GM23338 (cell line): ENCODE data around the gene JMJD1C. TPM values are rescaled to one million over a fixed set of nuclear protein-coding genes. Genes with fewer than 3 reads are reported as not detected.

Experiments
- ATAC-seq: fragments of 200-7000 bp; cut with Tn5 transposase; 3 replicates; pipeline ENCODE4 v1.9.1; 2020
- DNase-seq: peaks from one replicate; pipeline ENCODE4 v3.0.0-alpha.2; 2015; ENCODE audit warnings: low spot score
- H2AFZ ChIP-seq: fragments of 200-600 bp; sonication (generic); 2 replicates; pipeline ENCODE4 v1.8.0; 2016; ENCODE audit warnings: antibody characterized with exemption, mild to moderate bottlenecking, moderate library complexity
- H3F3A ChIP-seq: fragments of 200-600 bp; sonication (generic); replicated peaks from 2 replicates; pipeline ENCODE4 v1.8.0; 2017; ENCODE audit warnings: antibody characterized with exemption, mixed run types, low read depth
- H3K27ac ChIP-seq: fragments of 200-600 bp; sonication (generic); 2 replicates; pipeline ENCODE4 v1.6.1; 2016; ENCODE audit warnings: low read depth
- H3K27me3 ChIP-seq: fragments of 200-600 bp; sonication (generic); 2 replicates; pipeline ENCODE4 v1.8.0; 2016; ENCODE audit warnings: mild to moderate bottlenecking, mixed run types, moderate library complexity; ENCODE audit not compliant: insufficient read depth
- H3K36me3 ChIP-seq: fragments of 200-600 bp; sonication (generic); 2 replicates; pipeline ENCODE4 v1.8.0; 2016; ENCODE audit warnings: mild to moderate bottlenecking; ENCODE audit not compliant: insufficient read depth
- H3K4me1 ChIP-seq: fragments of 200-600 bp; sonication (generic); 2 replicates; pipeline ENCODE4 v1.8.0; 2016; ENCODE audit warnings: mild to moderate bottlenecking, moderate library complexity; ENCODE audit not compliant: insufficient read depth
- H3K4me2 ChIP-seq: fragments of 200-600 bp; sonication (generic); 2 replicates; pipeline ENCODE4 v1.7.1; 2017; ENCODE audit warnings: mixed run types
- H3K4me3 ChIP-seq: fragments of 200-600 bp; sonication (generic); 2 replicates; pipeline ENCODE4 v1.6.1; 2016; ENCODE audit warnings: mixed run types
- H3K79me2 ChIP-seq: fragments of 200-600 bp; sonication (generic); replicated peaks from 2 replicates; pipeline ENCODE4 v1.8.0; 2017; ENCODE audit warnings: mild to moderate bottlenecking; ENCODE audit not compliant: insufficient read depth
- H3K9me2 ChIP-seq: fragments of 200-600 bp; sonication (generic); 2 replicates; pipeline ENCODE4 v1.8.0; 2017; ENCODE audit not compliant: insufficient read depth
- H4K20me1 ChIP-seq: fragments of 200-600 bp; sonication (generic); replicated peaks from 2 replicates; pipeline ENCODE4 v1.8.0; 2017; ENCODE audit warnings: mild to moderate bottlenecking; ENCODE audit not compliant: insufficient read depth
- H3K27ac Mint-ChIP-seq: 2 replicates; pipeline ENCODE4 v1.8.0; 2020; ENCODE audit warnings: inconsistent platforms, mild to moderate bottlenecking, moderate library complexity, mixed read lengths
- H3K27me3 Mint-ChIP-seq: 3 replicates; pipeline ENCODE4 v1.8.0; 2022; ENCODE audit warnings: low read depth, mild to moderate bottlenecking, moderate library complexity, mixed read lengths, inconsistent platforms; ENCODE audit not compliant: insufficient read depth, poor library complexity
- H3K36me3 Mint-ChIP-seq: 3 replicates; pipeline ENCODE4 v1.8.0; 2021; ENCODE audit warnings: low read depth, mild to moderate bottlenecking, inconsistent platforms, moderate library complexity, mixed read lengths
- H3K4me1 Mint-ChIP-seq: 3 replicates; pipeline ENCODE4 v1.8.0; 2020; ENCODE audit warnings: mild to moderate bottlenecking, inconsistent platforms, mixed read lengths
- H3K4me3 Mint-ChIP-seq: 3 replicates; pipeline ENCODE4 v1.8.0; 2021; ENCODE audit warnings: moderate library complexity, mild to moderate bottlenecking, inconsistent platforms, mixed read lengths
- H3K9me3 Mint-ChIP-seq: 3 replicates; pipeline ENCODE4 v1.8.0; 2020; ENCODE audit warnings: moderate library complexity, mild to moderate bottlenecking, inconsistent platforms, mixed read lengths
- CREB1 ChIP-seq: fragments of 250-450 bp; sonication (Bioruptor Pico); IDR thresholded peaks from 2 replicates; pipeline ENCODE4 v1.5.0; 2020; ENCODE audit warnings: low read depth, mild to moderate bottlenecking, moderate library complexity
- CTCF ChIP-seq, 2 experiments: fragments of 200-600 bp in 1 of 2; sonication (generic) in 1 of 2; conservative IDR thresholded peaks; 2 replicates each; pipeline versions ENCODE4 v1.5.1 to v1.6.1; 2016 to 2017; ENCODE audit warnings: antibody characterized with exemption in 2 of 2, low read depth in 2 of 2, mild to moderate bottlenecking in 2 of 2, moderate library complexity in 1 of 2
- EZH2 ChIP-seq: fragments of 200-600 bp; sonication (generic); IDR thresholded peaks from one replicate; pipeline ENCODE4 v1.8.0; 2017; ENCODE audit warnings: antibody characterized with exemption, mild to moderate bottlenecking, low read depth; ENCODE audit not compliant: unreplicated experiment
- EZH2phosphoT487 ChIP-seq: fragments of 200-600 bp; sonication (generic); IDR thresholded peaks from one replicate; pipeline ENCODE4 v1.8.1; 2018; ENCODE audit warnings: antibody characterized with exemption; ENCODE audit not compliant: unreplicated experiment
- JUNB ChIP-seq: IDR thresholded peaks from one replicate; pipeline ENCODE4 v1.6.1; 2016; ENCODE audit warnings: antibody characterized with exemption; ENCODE audit not compliant: unreplicated experiment
- NANOG ChIP-seq: IDR thresholded peaks from 2 replicates; pipeline ENCODE4 v1.6.1; 2016; ENCODE audit warnings: antibody characterized with exemption, borderline replicate concordance
- POLR2AphosphoS5 ChIP-seq: IDR thresholded peaks from 2 replicates; pipeline ENCODE4 v1.6.1; 2016; ENCODE audit warnings: antibody characterized with exemption, low read depth
- STAT1 ChIP-seq: IDR thresholded peaks from one replicate; pipeline ENCODE4 v1.6.1; 2016; ENCODE audit warnings: antibody characterized with exemption; ENCODE audit not compliant: unreplicated experiment
- ZNF114 ChIP-seq: fragments of 250-450 bp; sonication (Bioruptor Pico); IDR thresholded peaks from 2 replicates; pipeline ENCODE4 v1.5.0; 2020; ENCODE audit warnings: mild to moderate bottlenecking, moderate library complexity
- ZNF331 ChIP-seq: fragments of 250-450 bp; sonication (Bioruptor Pico); IDR thresholded peaks from 2 replicates; pipeline ENCODE4 v1.5.0; 2020; ENCODE audit warnings: low read depth, mild to moderate bottlenecking, moderate library complexity
- ZNF462 ChIP-seq: fragments of 250-450 bp; sonication (Bioruptor Pico); IDR thresholded peaks from 2 replicates; pipeline ENCODE4 v1.5.0; 2020; ENCODE audit warnings: mild to moderate bottlenecking, moderate library complexity
- polyA plus RNA-seq: library from polyadenylated mRNA; unstranded; fragments of >200 nt; fragmentation: Nextera tagmentation; extraction: Ambion mirVana; gene quantifications from 2 replicates; pipeline ENCODE4 v1.2.1, GENCODE V29; 2016
- total RNA-seq: library from RNA; depleted of rRNA; stranded (reverse); fragments of >200 nt; shearing (Covaris generic); gene quantifications from 2 replicates; pipeline ENCODE4 v1.2.3, GENCODE V29; 2014
- TF ChIP-seq, protein P1 (sequence below): IDR thresholded peaks from 2 replicates; pipeline ENCODE4 v1.6.1; 2016; ENCODE audit warnings: antibody characterized with exemption
- TF ChIP-seq, protein P2 (sequence below): IDR thresholded peaks from one replicate; pipeline ENCODE4 v1.6.1; 2018; ENCODE audit warnings: antibody characterized with exemption; ENCODE audit not compliant: unreplicated experiment

The JMJD1C gene
- total and polyA plus RNA-seq, 2 experiments from 2014 or later = 333 to 435 TPM

DNA sequence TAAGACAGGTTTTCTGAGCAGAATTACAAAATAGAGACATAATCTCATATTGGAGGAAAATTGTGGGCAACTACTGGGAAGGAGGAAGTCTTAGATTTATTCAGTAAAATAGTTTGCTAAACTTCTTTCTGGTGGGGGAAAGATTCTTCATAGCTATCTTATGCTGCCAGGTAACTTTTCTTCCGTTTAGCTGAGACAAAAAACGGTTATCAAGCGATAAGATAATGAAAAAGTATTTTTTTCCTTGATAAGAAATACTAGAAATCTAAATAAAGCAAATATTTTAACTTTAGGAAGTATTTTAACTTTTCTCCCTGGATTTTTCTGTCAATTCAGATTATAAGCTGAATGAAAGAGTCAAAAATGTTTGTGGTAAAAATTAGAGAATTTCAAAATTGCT, 52.3 kb downstream of the JMJD1C start:
- Histone ChIP-seq H3K4me2 (no peak overlapping the region), H3F3A (no peaks in the 10 kb centered on the region), H3K4me1 (peaks cover 21% of the 10 kb centered on the region), H3K9me2 (no peaks in the 10 kb centered on the region), H3K27me3 (no peaks in the 10 kb centered on the region), H3K4me3 (no peak overlapping the region), H3K27ac (no peak overlapping the region), H2AFZ (no peak overlapping the region), H4K20me1 (peaks cover 10% of the 10 kb centered on the region), H3K79me2 (peaks cover 92% of the 10 kb centered on the region), H3K36me3 (no peaks in the 10 kb centered on the region)
- Mint-ChIP-seq H3K9me3 (no peaks in the 10 kb centered on the region), H3K4me3 (no peak overlapping the region), H3K36me3 (no peaks in the 10 kb centered on the region), H3K27me3 (peaks cover 2% of the 10 kb centered on the region), H3K27ac (no peak overlapping the region), H3K4me1 (peaks cover 28% of the 10 kb centered on the region)
- TF ChIP-seq POLR2AphosphoS5 (no peak), EZH2phosphoT487 (no peak), CTCF (conservative IDR thresholded peaks at IDR 0.05; ENCODE audit: low read depth in 2 of 2) (no peak), ZNF331 (CRISPR knock-in tag) (no peak), CREB1 (CRISPR knock-in tag) (no peak), ZNF462 (no peak), EZH2 (no peak), JUNB (no peak), NANOG (no peak), STAT1 (no peak), ZNF114 (no peak)
- TF ChIP-seq, protein P1, sequence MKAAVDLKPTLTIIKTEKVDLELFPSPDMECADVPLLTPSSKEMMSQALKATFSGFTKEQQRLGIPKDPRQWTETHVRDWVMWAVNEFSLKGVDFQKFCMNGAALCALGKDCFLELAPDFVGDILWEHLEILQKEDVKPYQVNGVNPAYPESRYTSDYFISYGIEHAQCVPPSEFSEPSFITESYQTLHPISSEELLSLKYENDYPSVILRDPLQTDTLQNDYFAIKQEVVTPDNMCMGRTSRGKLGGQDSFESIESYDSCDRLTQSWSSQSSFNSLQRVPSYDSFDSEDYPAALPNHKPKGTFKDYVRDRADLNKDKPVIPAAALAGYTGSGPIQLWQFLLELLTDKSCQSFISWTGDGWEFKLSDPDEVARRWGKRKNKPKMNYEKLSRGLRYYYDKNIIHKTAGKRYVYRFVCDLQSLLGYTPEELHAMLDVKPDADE = no peak
- TF ChIP-seq, protein P2, sequence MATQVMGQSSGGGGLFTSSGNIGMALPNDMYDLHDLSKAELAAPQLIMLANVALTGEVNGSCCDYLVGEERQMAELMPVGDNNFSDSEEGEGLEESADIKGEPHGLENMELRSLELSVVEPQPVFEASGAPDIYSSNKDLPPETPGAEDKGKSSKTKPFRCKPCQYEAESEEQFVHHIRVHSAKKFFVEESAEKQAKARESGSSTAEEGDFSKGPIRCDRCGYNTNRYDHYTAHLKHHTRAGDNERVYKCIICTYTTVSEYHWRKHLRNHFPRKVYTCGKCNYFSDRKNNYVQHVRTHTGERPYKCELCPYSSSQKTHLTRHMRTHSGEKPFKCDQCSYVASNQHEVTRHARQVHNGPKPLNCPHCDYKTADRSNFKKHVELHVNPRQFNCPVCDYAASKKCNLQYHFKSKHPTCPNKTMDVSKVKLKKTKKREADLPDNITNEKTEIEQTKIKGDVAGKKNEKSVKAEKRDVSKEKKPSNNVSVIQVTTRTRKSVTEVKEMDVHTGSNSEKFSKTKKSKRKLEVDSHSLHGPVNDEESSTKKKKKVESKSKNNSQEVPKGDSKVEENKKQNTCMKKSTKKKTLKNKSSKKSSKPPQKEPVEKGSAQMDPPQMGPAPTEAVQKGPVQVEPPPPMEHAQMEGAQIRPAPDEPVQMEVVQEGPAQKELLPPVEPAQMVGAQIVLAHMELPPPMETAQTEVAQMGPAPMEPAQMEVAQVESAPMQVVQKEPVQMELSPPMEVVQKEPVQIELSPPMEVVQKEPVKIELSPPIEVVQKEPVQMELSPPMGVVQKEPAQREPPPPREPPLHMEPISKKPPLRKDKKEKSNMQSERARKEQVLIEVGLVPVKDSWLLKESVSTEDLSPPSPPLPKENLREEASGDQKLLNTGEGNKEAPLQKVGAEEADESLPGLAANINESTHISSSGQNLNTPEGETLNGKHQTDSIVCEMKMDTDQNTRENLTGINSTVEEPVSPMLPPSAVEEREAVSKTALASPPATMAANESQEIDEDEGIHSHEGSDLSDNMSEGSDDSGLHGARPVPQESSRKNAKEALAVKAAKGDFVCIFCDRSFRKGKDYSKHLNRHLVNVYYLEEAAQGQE = no peak
- no peak for DNase-seq
- no peak for ATAC-seq
